ENCODE data around the gene FILIP1L. TPM values are rescaled to one million over a fixed set of nuclear protein-coding genes. Genes with fewer than 3 reads are reported as not detected.

Gene FILIP1L
- polyA plus RNA-seq, 1 donor (not counting 4 experiments of a cell fraction or from before 2014, with no cell fraction given): 14.7 TPM

GRCh38 chr3:99810403-99810802, 303.9 kb downstream of the FILIP1L start:
- dilution Hi-C loops (cut with MboI; ENCODE audit: extremely low pct_ligation_motif_present, low sequenced_read_pairs): no loop called here
- DNase-seq (ENCODE audit: low read depth, low spot score) (no peak), FAIRE-seq (no peak)
- Histone ChIP-seq H4K20me1 (ENCODE audit: control insufficient read depth, extremely low read depth, insufficient read depth, low read length) (no peaks in the 10 kb centered on the region), H3K36me3 (ENCODE audit: control insufficient read depth in 2 of 2, extremely low read depth in 1 of 2, insufficient read depth in 2 of 2, low read length in 2 of 2) (no peaks in the 10 kb centered on the region), H3K79me2 (ENCODE audit: control insufficient read depth, insufficient read depth, low read length) (no peaks in the 10 kb centered on the region), H3K9me1 (ENCODE audit: control insufficient read depth, extremely low read depth, insufficient read depth, low read length) (no peaks in the 10 kb centered on the region), H3K9me3 (ENCODE audit: control insufficient read depth, low read depth, low read length) (no peaks in the 10 kb centered on the region), H2AFZ (ENCODE audit: control insufficient read depth, low read length) (no peak overlapping the region), H3K27me3 (ENCODE audit: control insufficient read depth, extremely low read depth, insufficient read depth, low read length) (no peaks in the 10 kb centered on the region), H3K27ac (ENCODE audit: control insufficient read depth, insufficient read depth, low read length) (no peak overlapping the region), H3K9ac (ENCODE audit: control insufficient read depth, extremely low read depth, insufficient read depth, low read length) (no peak overlapping the region), H3K4me3 (ENCODE audit: control insufficient read depth in 2 of 3, extremely low read depth in 1 of 3, insufficient read depth in 2 of 3, low read depth in 1 of 3, low read length in 3 of 3) (no peak overlapping the region), H3K4me2 (ENCODE audit: control insufficient read depth, extremely low read depth, insufficient read depth, low read depth, low read length) (no peak overlapping the region), H3K4me1 (ENCODE audit: control insufficient read depth, extremely low read depth, insufficient read depth, low read length) (no peaks in the 10 kb centered on the region)
- TF ChIP-seq EZH2 (IDR thresholded peaks at IDR 0.05; ENCODE audit: low read length) (no peak), CTCF (optimal IDR thresholded peaks at IDR 0.05 in 1 of 3, IDR thresholded peaks at IDR 0.05 in 1 of 3, conservative IDR thresholded peaks at IDR 0.05 in 1 of 3; ENCODE audit: extremely low read depth in 1 of 3, insufficient read depth in 2 of 3, low read length in 3 of 3) (no peak)

- no peaks in the 10 kb centered on the region for H4K20me1 ChIP-seq (ENCODE audit: control insufficient read depth, extremely low read depth, insufficient read depth, low read length)
- no peaks in the 10 kb centered on the region for H3K36me3 ChIP-seq (ENCODE audit: control insufficient read depth in 2 of 2, extremely low read depth in 1 of 2, insufficient read depth in 2 of 2, low read length in 2 of 2)
- H3K4me2 ChIP-seq (ENCODE audit: control insufficient read depth, extremely low read depth, insufficient read depth, low read depth, low read length): no peak overlapping the region
- no peak overlapping the region for H2AFZ ChIP-seq (ENCODE audit: control insufficient read depth, low read length)
- no peak for FAIRE-seq
- TF ChIP-seq EZH2 (IDR thresholded peaks at IDR 0.05; ENCODE audit: low read length): no peak
- no peak for TF ChIP-seq CTCF (optimal IDR thresholded peaks at IDR 0.05 in 1 of 3, IDR thresholded peaks at IDR 0.05 in 1 of 3, conservative IDR thresholded peaks at IDR 0.05 in 1 of 3; ENCODE audit: extremely low read depth in 1 of 3, insufficient read depth in 2 of 3, low read length in 3 of 3)
- H3K9me1 ChIP-seq (ENCODE audit: control insufficient read depth, extremely low read depth, insufficient read depth, low read length): no peaks in the 10 kb centered on the region
- no peak overlapping the region for H3K27ac ChIP-seq (ENCODE audit: control insufficient read depth, insufficient read depth, low read length)
- DNase-seq (ENCODE audit: low read depth, low spot score): no peak
- H3K79me2 ChIP-seq (ENCODE audit: control insufficient read depth, insufficient read depth, low read length): no peaks in the 10 kb centered on the region
- no peaks in the 10 kb centered on the region for H3K4me1 ChIP-seq (ENCODE audit: control insufficient read depth, extremely low read depth, insufficient read depth, low read length)
- no peaks in the 10 kb centered on the region for H3K27me3 ChIP-seq (ENCODE audit: control insufficient read depth, extremely low read depth, insufficient read depth, low read length)
- H3K4me3 ChIP-seq (ENCODE audit: control insufficient read depth in 2 of 3, extremely low read depth in 1 of 3, insufficient read depth in 2 of 3, low read depth in 1 of 3, low read length in 3 of 3): no peak overlapping the region
- no peak overlapping the region for H3K9ac ChIP-seq (ENCODE audit: control insufficient read depth, extremely low read depth, insufficient read depth, low read length)
- peaks cover 6% of the 10 kb centered on the region for H3K9me3 ChIP-seq (ENCODE audit: control insufficient read depth, low read depth, low read length)
- dilution Hi-C loops (cut with MboI; ENCODE audit: extremely low pct_ligation_motif_present, low sequenced_read_pairs): no loop called here
Measured at GRCh38 chr3:99809565-99809964, 304.7 kb downstream of the FILIP1L start.

Measured in keratinocyte (primary cell).